Activated CD8-positive, alpha-beta memory T cell treated with anti-CD3 and anti-CD28 coated beads, Interleukin-2, amount 50 U/mL, for 48 hours (primary cell): ENCODE measurements around the gene EIF4EBP2.
A peak's percentile ranks its signal among the peaks of the same experiment; 100 is the strongest.

Experiments
- DNase-seq: peaks from one replicate; pipeline ENCODE4 v3.0.0-alpha.2; 2020

EIF4EBP2 gene, protein sequence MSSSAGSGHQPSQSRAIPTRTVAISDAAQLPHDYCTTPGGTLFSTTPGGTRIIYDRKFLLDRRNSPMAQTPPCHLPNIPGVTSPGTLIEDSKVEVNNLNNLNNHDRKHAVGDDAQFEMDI

DNA sequence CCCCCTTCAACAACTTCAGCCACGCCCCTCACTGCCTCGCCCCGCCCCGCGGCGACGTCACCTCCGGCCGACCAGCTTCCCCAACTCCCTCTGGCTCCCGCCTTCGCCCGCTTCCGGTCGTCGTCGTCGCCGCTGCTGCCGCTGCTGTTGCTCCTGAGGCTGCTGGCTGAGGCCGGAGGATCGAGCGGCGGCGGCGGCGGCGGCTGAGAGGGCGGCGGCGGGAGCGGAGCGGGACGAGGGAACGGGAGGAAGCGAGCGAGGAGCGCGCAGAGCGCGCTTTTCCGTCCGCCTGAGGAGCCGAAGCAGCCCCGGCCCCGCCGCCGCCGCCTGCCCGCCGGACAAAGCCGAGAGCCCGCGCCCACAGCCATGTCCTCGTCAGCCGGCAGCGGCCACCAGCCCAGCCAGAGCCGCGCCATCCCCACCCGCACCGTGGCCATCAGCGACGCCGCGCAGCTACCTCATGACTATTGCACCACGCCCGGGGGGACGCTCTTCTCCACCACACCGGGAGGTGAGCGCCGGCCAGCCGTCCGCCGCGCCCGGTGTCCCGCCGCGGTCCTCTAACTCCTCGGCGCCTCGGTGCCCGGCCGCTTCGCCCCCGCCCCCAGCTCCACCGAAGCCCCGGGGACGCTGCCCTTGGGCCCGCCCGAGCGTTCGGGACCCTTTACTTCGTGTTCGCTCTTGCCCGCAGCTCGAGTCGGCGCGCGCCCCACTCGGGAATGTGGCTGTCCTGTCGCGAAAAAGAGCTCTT lies at the start of gene EIF4EBP2:
Gene EIF4EBP2 (plus strand): TSS at position 110 of the 751 bp plus-strand sequence. CDS start 257 bp downstream, at position 367.
- DNase-seq, result peak; percentile 100

GRCh38 chr10:70354556-70354955 lies 49.4 kb upstream of the EIF4EBP2 start:
- DNase-seq, result no peak

DNA sequence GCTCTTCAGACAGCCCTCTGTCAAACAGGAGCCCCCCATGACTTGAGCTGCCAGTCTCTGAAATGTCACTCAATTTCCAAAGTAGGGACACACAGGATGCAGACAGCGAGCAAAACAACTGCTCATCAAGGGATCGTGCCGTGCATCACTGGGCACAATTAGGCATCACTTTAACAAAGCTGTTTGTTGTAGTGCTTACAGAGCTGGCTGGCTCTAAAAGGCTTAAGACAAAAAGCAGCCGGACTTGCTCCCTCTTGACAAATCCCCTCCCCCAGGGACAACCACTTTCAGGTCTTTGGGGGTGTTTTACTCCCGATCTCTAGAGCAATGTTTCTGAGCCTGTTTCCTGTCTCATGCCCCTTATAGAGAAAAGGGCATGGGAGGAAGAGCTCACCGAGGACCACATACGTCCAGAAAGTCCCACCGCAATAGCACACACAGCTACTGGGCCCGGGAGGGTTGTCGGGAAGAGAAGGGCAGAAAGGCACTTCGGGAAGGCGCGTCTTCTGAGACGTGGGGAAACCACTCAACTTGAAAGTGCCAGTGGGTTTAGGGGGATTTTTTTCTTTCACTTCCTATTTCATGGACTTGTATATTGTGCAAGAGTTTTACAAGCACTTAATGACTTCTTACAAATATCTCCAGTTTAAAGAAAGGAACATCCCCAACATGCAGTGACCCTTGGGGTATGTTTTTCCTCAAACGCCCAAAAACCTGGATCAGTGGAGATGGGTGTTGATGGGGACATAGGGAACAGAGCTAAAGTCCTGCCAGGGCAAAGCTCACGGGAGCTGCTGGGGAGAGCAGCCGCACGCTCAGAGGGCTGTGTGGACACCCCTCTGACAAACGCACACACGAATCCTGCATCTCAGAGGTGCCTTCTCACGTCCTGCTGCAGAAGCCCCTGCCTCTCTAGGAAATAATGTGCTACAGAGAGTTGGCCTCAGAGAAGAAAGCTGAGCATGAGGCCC lies 48.6 kb upstream of the EIF4EBP2 start:
- DNase-seq, result no peak

DNA sequence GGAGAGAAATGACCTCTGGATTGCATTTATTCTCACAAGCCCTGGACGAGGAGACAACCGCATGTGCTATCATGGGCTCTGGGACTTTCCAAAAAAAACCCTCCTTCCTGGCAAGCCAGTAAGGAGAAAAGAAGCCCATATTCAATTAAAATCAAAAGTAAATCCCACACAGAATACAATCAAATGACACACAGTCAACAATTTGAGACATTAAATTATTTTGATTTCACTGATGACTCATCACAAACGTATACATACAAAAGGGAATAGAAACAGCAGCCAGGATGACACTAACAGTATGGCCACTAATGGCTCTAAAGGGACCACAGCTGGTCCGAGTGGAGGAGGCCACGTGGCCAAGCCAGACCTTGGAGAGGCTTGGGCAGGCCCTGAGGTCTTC lies 46.4 kb upstream of the EIF4EBP2 start:
- no peak for DNase-seq

DNA sequence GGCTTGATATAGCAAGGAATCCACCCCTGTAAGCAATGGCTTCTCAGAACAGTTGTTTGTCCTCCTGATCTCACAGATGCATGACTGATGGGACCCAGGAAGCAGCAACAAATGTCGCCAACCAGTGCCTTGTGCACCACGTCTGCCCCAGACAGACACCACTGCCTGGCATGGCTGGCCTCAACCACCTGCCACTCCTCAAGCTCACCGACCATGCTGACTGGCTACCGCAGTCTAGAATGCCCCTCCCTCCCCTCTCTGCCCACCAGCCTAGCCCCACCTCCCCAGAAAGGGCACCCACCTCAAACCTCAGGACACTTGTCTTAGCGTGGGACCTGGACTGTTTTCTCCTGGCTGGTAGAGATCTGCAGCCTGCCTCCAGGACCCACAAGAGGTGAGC lies 45.5 kb upstream of the EIF4EBP2 start:
- no peak for DNase-seq

DNA sequence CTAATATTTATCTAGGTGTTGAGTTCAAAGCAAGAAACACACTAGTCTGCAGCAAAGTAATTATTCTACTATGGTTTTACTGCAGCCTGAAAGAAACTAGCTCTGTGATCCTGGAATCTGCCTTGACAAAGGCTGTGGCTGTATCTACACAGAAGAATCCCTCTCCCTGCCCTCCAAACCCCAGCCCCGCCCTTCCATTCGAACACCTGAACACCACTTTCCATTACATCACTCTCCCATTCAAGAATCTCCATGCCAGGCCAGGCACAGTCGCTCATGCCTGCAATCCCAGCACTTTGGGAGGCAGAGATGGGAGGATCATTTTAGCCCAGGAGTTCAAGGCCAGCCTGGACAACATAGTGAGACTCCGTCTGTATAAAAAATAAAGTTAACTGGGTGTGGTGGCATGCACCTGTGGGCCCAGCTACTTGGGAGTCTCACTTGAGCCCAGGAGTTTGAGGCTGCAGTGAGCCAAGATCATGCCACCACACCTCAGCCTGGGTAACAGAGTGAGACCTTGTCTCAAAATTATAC lies 44.9 kb upstream of the EIF4EBP2 start:
- no peak for DNase-seq

- DNase-seq, result no peak
Observed at GRCh38 chr10:70360215-70360614, 43.7 kb upstream of the EIF4EBP2 start.

GRCh38 chr10:70362328-70362727 lies 41.6 kb upstream of the EIF4EBP2 start:
- no peak for DNase-seq

DNA sequence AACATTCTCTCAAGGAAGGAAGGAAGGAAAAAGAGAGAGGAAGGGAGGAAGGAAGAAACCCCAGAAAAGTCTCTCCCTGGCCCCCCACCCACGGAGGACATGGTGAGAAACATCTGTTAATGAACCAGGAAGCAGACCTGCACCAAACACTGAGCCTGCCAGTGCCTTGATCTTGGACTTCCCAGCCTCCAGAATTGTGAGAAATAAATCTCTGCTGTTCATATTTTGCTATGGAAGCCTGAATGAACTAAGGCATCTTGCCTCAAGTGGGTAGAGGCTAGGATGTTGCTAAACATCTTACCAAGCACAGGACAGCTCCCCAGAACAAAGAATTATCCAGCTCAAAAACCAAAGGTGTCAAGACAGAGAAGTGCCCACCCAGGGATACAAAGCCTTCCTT lies 40.7 kb upstream of the EIF4EBP2 start:
- no peak for DNase-seq

GRCh38 chr10:70363971-70364771 lies 39.8 kb upstream of the EIF4EBP2 start:
- peak; percentile 93 for DNase-seq

- DNase-seq, result no peak
Observed at GRCh38 chr10:70364772-70365091, 39.2 kb upstream of the EIF4EBP2 start.

- no peak for DNase-seq
Observed at GRCh38 chr10:70367195-70367796, 36.6 kb upstream of the EIF4EBP2 start.

GRCh38 chr10:70368774-70369482 lies 35.0 kb upstream of the EIF4EBP2 start:
- no peak for DNase-seq

- DNase-seq, result no peak
Observed at GRCh38 chr10:70369498-70370018, 34.4 kb upstream of the EIF4EBP2 start.

DNA sequence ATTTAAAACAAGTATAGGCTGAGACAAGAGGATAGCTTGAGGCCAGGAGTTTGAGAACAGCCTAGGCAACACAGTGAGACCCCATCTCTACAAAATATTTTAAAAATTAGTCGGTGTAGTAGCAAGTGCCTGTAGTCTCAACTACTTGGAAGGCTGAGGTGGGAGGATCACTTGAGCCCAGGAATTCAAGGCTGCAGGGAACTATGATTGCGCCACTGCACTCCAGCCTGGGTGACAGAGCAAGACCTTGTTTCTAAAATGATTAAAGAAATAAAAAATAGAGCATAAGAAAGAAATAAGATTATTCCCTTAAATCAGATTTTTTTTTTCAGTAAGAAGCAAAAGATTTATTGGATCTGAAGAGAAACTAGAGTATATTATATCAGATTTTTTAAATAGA lies 33.2 kb upstream of the EIF4EBP2 start:
- no peak for DNase-seq

GRCh38 chr10:70371846-70372245 lies 32.1 kb upstream of the EIF4EBP2 start:
- DNase-seq, result no peak

DNA sequence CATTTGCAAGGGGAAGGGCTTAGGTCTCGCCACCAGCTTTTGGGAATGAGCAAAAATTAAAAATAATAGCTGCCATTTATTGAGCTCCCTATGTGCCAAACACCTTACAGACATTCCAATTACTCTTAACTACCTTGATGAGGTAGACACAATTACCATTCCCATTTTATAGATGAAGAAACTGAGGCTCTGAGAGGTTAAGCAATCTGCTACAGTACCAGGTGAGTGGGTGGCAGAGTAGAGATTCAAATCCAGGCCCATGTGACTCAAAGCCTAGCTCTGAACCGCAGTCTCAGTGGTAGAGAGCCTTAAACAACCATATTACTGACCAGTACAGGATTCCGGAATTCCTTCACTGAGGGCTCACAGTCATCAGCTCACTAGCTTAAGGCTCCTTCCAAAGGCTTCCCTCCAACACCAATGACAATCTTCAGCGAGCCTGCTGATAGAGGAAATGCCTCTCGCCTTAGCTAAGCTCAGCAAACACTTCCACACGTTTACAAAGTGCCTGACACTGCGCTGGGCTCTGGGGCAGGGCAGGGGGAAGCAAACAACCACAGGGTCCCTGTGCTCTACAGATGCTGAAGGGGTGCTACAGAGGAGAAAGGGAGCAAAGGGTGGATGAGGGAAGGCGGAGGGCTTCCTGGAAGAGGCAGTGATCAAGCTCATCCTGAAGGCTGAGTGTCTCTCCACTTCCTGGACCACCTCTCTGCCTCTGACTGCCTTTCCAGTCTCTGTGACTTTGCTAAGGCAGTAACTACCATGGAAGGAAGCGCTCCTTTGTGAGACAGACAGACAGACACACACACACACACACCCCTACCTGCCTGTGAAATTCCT lies 28.9 kb upstream of the EIF4EBP2 start:
- DNase-seq, result no peak

GRCh38 chr10:70376436-70377378 lies 27.2 kb upstream of the EIF4EBP2 start:
- DNase-seq, result no peak

DNA sequence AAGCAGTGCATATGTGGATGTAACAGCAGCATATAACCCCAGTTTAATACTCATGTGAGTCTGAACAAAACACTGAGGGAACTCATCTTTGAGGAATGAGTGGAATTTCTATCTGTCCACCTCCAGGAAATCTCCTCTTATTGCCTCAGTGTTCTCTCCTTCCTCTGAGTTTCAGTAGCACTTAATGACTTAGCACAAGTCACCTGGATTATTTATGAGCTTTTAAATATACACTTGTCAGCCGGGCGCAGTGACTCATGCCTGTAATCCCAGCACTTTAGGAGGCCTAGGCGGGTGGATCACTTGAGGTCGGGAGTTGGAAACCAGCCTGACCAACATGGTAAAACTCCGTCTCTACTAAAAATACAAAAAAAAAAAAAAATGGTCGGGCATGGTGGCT lies 25.8 kb upstream of the EIF4EBP2 start:
- DNase-seq, result no peak
